Caco-2 (cell line): ENCODE data around the gene SLC35G6. TPM values are rescaled to one million over a fixed set of nuclear protein-coding genes. Genes with fewer than 3 reads are reported as not detected.
A peak's percentile ranks its signal among the peaks of the same experiment; 100 is the strongest.
"Not testable (repeated sequence)": the region's sequence is repeated elsewhere in the genome, so short reads cannot be mapped to it uniquely, and the experiment has no call there.

Experiments used
- BruUV-seq: library from RNA; stranded (reverse); fragments of 400-500 nt; replicated peaks from 2 replicates; lab custom pipeline; 2021; lab: Mats Ljungman, UMichigan
- CTCF ChIA-PET: fragments of 300-600 bp; sonication (Branson Sonifier 250); formaldehyde crosslinking; loops from one replicate; lab custom pipeline; 2022; ENCODE audit warnings: antibody characterized with exemption; lab: Charles Lee
- POLR2A ChIA-PET: fragments of 300-600 bp; sonication (Branson Sonifier 250); formaldehyde crosslinking; loops from one replicate; lab custom pipeline; 2022; ENCODE audit warnings: antibody characterized with exemption; lab: Charles Lee
- DNase-seq, 2 experiments: peaks; one replicate each; pipeline versions ENCODE4 v3.0.0 to v3.0.0-alpha.2; 2020 to 2022
- H3K27me3 ChIP-seq: replicated peaks from 2 replicates; pipeline ENCODE4 v1.6.0; 2011; ENCODE audit warnings: low read length; ENCODE audit not compliant: control insufficient read depth, insufficient read depth
- H3K36me3 ChIP-seq: 2 replicates; pipeline ENCODE4 v1.5.1; 2011; ENCODE audit warnings: low read length; ENCODE audit not compliant: control insufficient read depth, insufficient read depth
- H3K4me1 ChIP-seq: fragments of 250-450 bp; sonication (Bioruptor Pico); 2 replicates; pipeline ENCODE4 v1.5.1; 2020; ENCODE audit warnings: mild to moderate bottlenecking
- H3K4me3 ChIP-seq: 2 replicates; pipeline ENCODE4 v1.5.1; 2011; ENCODE audit warnings: low read depth, mild to moderate bottlenecking, control low read depth, low read length
- H3K9me3 ChIP-seq: fragments of 250-450 bp; sonication (Bioruptor Pico); 2 replicates; pipeline ENCODE4 v1.5.1; 2020; ENCODE audit warnings: mild to moderate bottlenecking, moderate library complexity
- H3K27ac Mint-ChIP-seq: one replicate; pipeline ENCODE4 v1.8.0; 2022; ENCODE audit warnings: mixed read lengths; ENCODE audit not compliant: unreplicated experiment
- H3K27me3 Mint-ChIP-seq: one replicate; pipeline ENCODE4 v1.8.0; 2022; ENCODE audit warnings: mixed read lengths; ENCODE audit not compliant: insufficient read depth, unreplicated experiment
- H3K36me3 Mint-ChIP-seq: one replicate; pipeline ENCODE4 v1.8.0; 2022; ENCODE audit warnings: mild to moderate bottlenecking, mixed read lengths; ENCODE audit not compliant: insufficient read depth, unreplicated experiment
- H3K4me1 Mint-ChIP-seq: one replicate; pipeline ENCODE4 v1.8.0; 2022; ENCODE audit warnings: low read depth, mixed read lengths; ENCODE audit not compliant: unreplicated experiment
- H3K4me3 Mint-ChIP-seq: one replicate; pipeline ENCODE4 v1.8.0; 2022; ENCODE audit warnings: mild to moderate bottlenecking, moderate library complexity, mixed read lengths; ENCODE audit not compliant: unreplicated experiment
- H3K9me3 Mint-ChIP-seq: one replicate; pipeline ENCODE4 v1.8.0; 2022; ENCODE audit warnings: mixed read lengths; ENCODE audit not compliant: unreplicated experiment
- intact Hi-C: fragments of 100-400 bp; cut with micrococcal nuclease; formaldehyde crosslinking; loops from one replicate; pipeline ENCODE4 v1.10.0; 2022; ENCODE audit not compliant: unreplicated experiment
- total RNA-seq: library from RNA; stranded (reverse); gene quantifications from 2 replicates; pipeline ENCODE4 v1.2.3, GENCODE V29; 2022
- TF ChIP-seq, protein P1 (sequence below), 2 experiments: fragments of 200-600 bp in 1 of 2; IDR thresholded peaks; 1 replicate in 1 of 2; 2 replicates in 1 of 2; pipeline versions ENCODE4 v1.5.1 to v1.8.0; 2011 to 2022; ENCODE audit warnings: antibody characterized with exemption in 1 of 2, control low read depth in 1 of 2, inconsistent platforms in 1 of 2, low read depth in 1 of 2, low read length in 1 of 2, mild to moderate bottlenecking in 1 of 2, moderate library complexity in 1 of 2; ENCODE audit not compliant: insufficient read depth in 1 of 2, severe bottlenecking in 1 of 2, unreplicated experiment in 1 of 2

The SLC35G6 gene
- total RNA-seq, 1 experiment from 2014 or later = not detected

DNA sequence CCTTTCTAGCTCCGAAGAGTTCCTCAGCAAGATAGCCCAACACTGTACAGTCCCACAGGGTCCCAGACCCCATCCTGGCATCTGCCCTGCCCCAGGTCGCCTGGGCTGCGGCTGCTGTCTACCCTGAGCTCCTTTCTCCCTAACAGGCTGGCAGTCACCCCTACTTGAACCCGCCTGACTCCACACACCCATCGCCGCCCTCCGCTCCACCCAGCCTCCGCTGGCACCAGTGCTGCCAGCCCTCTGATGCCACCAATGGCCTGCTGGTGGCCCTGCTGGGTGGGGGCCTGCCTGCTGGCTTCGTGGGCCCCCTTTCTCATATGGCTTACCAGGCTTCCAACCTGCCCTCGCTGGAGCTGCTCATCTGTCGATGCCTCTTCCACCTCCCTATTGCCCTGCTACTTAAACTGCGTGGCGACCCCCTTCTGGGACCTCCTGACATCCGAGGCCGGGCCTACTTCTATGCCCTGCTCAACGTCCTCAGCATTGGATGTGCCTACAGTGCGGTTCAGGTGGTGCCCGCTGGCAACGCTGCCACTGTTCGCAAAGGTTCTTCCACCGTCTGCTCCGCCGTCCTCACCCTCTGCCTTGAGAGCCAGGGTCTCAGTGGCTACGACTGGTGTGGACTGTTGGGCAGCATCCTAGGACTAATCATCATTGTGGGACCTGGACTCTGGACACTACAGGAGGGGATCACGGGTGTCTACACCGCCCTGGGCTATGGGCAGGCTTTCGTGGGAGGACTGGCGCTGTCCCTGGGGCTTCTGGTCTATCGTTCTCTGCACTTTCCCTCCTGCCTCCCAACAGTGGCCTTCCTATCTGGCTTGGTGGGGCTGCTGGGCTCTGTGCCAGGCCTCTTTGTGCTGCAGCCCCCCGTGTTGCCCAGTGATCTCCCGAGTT lies 846 bp downstream of the SLC35G6 start:
- peaks cover 32% of the 10 kb centered on the region for H3K4me1 Mint-ChIP-seq
- H3K36me3 ChIP-seq, H3K4me3 ChIP-seq, H3K9me3 ChIP-seq, CTCF ChIA-PET, BruUV-seq, H3K27me3 Mint-ChIP-seq, H3K9me3 Mint-ChIP-seq, H3K27me3 ChIP-seq, DNase-seq: not testable (repeated sequence)
- POLR2A ChIA-PET = interaction anchor here (0.7 kb wide), 1 partner anchor 112 kb away, joined by 3 read pairs; no protein-coding TSS in a partner anchor
- peak overlapping the region; percentile 98 for H3K27ac Mint-ChIP-seq
- peaks cover 48% of the 10 kb centered on the region for H3K36me3 Mint-ChIP-seq
- H3K4me3 Mint-ChIP-seq = peak overlapping the region; percentile 97
- peaks cover 16% of the 10 kb centered on the region for H3K4me1 ChIP-seq
- intact Hi-C loops = loop anchor here (2.0 to 5.0 kb wide), 3 partner anchors 27 to 175 kb away; partner anchors contain the start of gene EIF5A

DNA sequence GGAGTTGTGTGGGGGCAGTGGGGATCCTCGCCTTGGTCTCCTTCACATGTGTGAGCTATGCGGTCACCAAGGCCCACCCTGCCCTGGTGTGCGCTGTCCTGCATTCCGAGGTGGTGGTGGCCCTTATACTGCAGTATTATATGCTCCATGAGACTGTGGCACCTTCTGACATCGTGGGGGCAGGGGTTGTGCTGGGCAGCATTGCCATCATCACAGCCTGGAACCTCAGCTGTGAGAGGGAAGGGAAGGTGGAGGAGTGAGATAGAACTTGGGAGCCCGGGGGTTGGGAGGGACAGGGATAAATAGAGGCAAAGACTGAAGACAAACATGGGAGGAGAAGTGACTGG lies 1.5 kb downstream of the SLC35G6 start:
- POLR2A ChIA-PET, CTCF ChIA-PET: not testable (repeated sequence)
- intact Hi-C loops = loop anchor here (1.0 to 5.0 kb wide), 3 partner anchors 45 to 175 kb away; partner anchors contain the start of gene EIF5A

DNA sequence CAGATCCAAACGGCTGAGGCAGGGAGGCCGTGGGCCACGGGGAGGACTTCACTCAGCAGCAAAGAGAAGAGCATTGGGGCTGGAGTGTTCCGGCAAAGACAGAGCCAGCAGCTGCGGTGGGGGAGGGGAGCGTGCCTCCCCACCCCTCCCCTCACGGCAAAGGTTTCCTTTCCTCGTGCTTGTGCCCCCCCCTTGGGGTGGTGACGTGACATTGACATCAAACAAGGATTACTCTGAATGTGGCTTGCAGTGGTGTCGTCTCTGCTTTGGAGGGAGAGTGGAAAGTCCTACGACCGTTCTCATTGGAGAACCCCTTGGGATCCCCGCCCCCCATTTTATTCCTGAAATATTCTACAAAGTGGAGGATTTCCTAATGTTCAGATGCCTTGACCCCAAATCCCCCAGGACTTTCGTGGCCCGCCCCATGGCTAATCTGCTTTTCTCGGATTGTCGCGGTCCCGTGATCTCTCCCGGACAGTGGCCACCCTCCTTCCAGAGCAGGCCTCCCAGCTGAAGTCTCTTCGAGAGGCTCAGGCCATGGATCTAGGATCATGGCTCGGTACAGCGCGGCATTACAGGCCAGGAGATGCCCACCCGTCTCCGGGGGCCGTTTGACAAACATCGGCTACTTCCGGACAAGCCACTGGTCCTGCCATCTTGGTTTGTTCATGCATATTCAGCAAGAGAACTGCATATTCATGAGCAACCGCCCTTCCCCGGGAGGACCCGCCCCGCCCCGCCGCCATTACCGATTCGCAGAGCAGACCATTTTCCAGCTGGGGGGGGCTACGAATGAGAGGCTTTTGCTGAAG lies 2.2 kb downstream of the SLC35G6 start:
- H3K9me3 Mint-ChIP-seq = no peaks in the 10 kb centered on the region
- TSS peak; percentile 71 for BruUV-seq
- Histone ChIP-seq H3K27me3 (no peaks in the 10 kb centered on the region), H3K4me3 (peak overlapping the region; percentile 71), H3K4me1 (peaks cover 14% of the 10 kb centered on the region), H3K9me3 (no peaks in the 10 kb centered on the region), H3K36me3 (no peaks in the 10 kb centered on the region)
- TF ChIP-seq, protein P1, sequence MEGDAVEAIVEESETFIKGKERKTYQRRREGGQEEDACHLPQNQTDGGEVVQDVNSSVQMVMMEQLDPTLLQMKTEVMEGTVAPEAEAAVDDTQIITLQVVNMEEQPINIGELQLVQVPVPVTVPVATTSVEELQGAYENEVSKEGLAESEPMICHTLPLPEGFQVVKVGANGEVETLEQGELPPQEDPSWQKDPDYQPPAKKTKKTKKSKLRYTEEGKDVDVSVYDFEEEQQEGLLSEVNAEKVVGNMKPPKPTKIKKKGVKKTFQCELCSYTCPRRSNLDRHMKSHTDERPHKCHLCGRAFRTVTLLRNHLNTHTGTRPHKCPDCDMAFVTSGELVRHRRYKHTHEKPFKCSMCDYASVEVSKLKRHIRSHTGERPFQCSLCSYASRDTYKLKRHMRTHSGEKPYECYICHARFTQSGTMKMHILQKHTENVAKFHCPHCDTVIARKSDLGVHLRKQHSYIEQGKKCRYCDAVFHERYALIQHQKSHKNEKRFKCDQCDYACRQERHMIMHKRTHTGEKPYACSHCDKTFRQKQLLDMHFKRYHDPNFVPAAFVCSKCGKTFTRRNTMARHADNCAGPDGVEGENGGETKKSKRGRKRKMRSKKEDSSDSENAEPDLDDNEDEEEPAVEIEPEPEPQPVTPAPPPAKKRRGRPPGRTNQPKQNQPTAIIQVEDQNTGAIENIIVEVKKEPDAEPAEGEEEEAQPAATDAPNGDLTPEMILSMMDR (IDR thresholded peaks at IDR 0.05; ENCODE audit: insufficient read depth in 1 of 2, low read depth in 1 of 2, low read length in 1 of 2, severe bottlenecking in 1 of 2, unreplicated experiment in 1 of 2) = no peak
- peak overlapping the region; percentile 98 for H3K27ac Mint-ChIP-seq
- peak overlapping the region; percentile 97 for H3K4me3 Mint-ChIP-seq
- no peaks in the 10 kb centered on the region for H3K27me3 Mint-ChIP-seq
- intact Hi-C loops = loop anchor here (1.0 to 5.0 kb wide), 3 partner anchors 46 to 176 kb away; partner anchors contain the start of gene EIF5A
- H3K4me1 Mint-ChIP-seq = peaks cover 31% of the 10 kb centered on the region
- peaks cover 46% of the 10 kb centered on the region for H3K36me3 Mint-ChIP-seq
- ChIA-PET POLR2A (interaction anchor here (0.6 to 1.1 kb wide), 8 partner anchors 12 to 247 kb away, joined by 3 to 8 read pairs (median 4); partner anchors contain the start of genes TMEM102 and TMEM256), CTCF (interaction anchor here (0.6 kb wide), 2 partner anchors 12 to 52 kb away, joined by 3 to 4 read pairs; no protein-coding TSS in a partner anchor)
- DNase-seq = peak; percentile 85 to 89

More for the DNA sequence above, 1.5 kb downstream of the SLC35G6 start:
- not testable (repeated sequence) for BruUV-seq, DNase-seq, H3K9me3 Mint-ChIP-seq, H3K9me3 ChIP-seq, H3K36me3 ChIP-seq, H3K27me3 ChIP-seq, H3K27me3 Mint-ChIP-seq
- Mint-ChIP-seq H3K4me3 (peak overlapping the region; percentile 97), H3K36me3 (peaks cover 49% of the 10 kb centered on the region), H3K27ac (peak overlapping the region; percentile 98), H3K4me1 (peaks cover 35% of the 10 kb centered on the region)
- H3K4me1 ChIP-seq = peaks cover 14% of the 10 kb centered on the region
- H3K4me3 ChIP-seq = peak overlapping the region; percentile 71
